Measurements from ENCODE around the gene HHAT.

DNA sequence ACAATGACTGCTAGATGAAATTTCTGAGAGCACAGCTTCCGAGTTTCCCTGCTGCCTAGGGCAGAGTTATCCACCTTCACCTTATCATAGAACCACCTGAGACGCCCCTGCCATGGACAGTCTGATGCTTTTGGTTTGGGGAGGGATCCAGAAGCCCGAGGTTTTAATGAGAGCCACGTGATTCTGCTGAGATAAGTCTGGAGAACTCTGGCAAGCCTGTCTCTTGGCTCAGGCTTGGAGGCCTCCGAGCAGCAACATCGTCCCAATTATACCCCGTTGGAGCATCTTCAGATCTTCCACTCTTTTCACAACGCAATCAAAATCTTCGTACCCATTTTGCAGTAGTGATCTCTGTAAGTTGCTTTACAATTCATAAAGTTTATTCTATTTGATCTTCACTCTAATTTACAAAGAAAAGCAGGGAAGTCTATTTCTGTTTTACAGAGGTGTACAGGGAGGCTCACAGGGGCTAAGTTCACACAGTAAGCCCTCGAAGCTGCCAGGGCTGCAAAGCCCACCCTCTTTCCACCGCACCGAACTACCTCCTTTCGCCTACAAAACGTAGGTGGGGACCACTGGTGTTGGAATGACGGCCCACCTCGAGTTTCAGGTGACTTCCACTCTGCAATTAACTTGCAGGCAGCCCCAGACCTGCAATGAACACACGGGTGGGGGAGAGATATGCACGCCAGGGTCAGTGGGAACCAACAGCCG is 513 bp upstream of the HHAT start:
- TF ChIP-seq, protein P1, sequence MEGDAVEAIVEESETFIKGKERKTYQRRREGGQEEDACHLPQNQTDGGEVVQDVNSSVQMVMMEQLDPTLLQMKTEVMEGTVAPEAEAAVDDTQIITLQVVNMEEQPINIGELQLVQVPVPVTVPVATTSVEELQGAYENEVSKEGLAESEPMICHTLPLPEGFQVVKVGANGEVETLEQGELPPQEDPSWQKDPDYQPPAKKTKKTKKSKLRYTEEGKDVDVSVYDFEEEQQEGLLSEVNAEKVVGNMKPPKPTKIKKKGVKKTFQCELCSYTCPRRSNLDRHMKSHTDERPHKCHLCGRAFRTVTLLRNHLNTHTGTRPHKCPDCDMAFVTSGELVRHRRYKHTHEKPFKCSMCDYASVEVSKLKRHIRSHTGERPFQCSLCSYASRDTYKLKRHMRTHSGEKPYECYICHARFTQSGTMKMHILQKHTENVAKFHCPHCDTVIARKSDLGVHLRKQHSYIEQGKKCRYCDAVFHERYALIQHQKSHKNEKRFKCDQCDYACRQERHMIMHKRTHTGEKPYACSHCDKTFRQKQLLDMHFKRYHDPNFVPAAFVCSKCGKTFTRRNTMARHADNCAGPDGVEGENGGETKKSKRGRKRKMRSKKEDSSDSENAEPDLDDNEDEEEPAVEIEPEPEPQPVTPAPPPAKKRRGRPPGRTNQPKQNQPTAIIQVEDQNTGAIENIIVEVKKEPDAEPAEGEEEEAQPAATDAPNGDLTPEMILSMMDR (IDR thresholded peaks at IDR 0.05): no peak
- no peak for TF ChIP-seq POLR2A (IDR thresholded peaks at IDR 0.05)

All from testis (tissue), 2 donors.